Activated CD8-positive, alpha-beta T cell treated with anti-CD3 and anti-CD28 coated beads for 36 hours (primary cell): ENCODE data around the gene MPEG1. TPM values are rescaled to one million over a fixed set of nuclear protein-coding genes. Genes with fewer than 3 reads are reported as not detected.

Experiments
- ATAC-seq: fragments of 200-7000 bp; cut with Tn5 transposase; one replicate; pipeline ENCODE4 v1.10.0; 2021; ENCODE audit warnings: mild to moderate bottlenecking, moderate library complexity
- CTCF ChIA-PET: fragments of 350-600 bp; sonication (Branson Sonifier 250); formaldehyde crosslinking; loops from one replicate; lab custom pipeline; 2021; ENCODE audit warnings: antibody characterized with exemption; lab: Charles Lee
- POLR2A ChIA-PET: fragments of 350-600 bp; sonication (Branson Sonifier 250); formaldehyde crosslinking; loops from one replicate; lab custom pipeline; 2021; ENCODE audit warnings: antibody characterized with exemption; lab: Charles Lee
- DNase-seq: peaks from one replicate; pipeline ENCODE4 v3.0.0-alpha.2; 2020
- H3K27ac Mint-ChIP-seq: one replicate; pipeline ENCODE4 v1.8.0; 2021; ENCODE audit warnings: mild to moderate bottlenecking, mixed read lengths
- H3K27me3 Mint-ChIP-seq: one replicate; pipeline ENCODE4 v1.8.0; 2021; ENCODE audit warnings: mixed read lengths
- H3K36me3 Mint-ChIP-seq: one replicate; pipeline ENCODE4 v1.8.0; 2021; ENCODE audit warnings: low read depth, mixed read lengths
- H3K4me1 Mint-ChIP-seq: one replicate; pipeline ENCODE4 v1.8.0; 2021; ENCODE audit warnings: low read depth, mixed read lengths
- H3K4me3 Mint-ChIP-seq: one replicate; pipeline ENCODE4 v1.8.0; 2021; ENCODE audit warnings: mild to moderate bottlenecking, moderate library complexity, mixed read lengths
- H3K9me3 Mint-ChIP-seq: one replicate; pipeline ENCODE4 v1.8.0; 2021; ENCODE audit warnings: mixed read lengths
- intact Hi-C: fragments of 100-400 bp; cut with micrococcal nuclease; formaldehyde crosslinking; loops from one replicate; pipeline ENCODE4 v1.10.0; 2022
- total RNA-seq, 2 experiments: library from RNA; stranded (reverse); gene quantifications; one replicate each; pipeline ENCODE4 v1.2.3, GENCODE V29; 2021
- TF ChIP-seq, protein P1 (sequence below): fragments of 200-600 bp; IDR thresholded peaks from one replicate; pipeline ENCODE4 v1.8.0; 2022; ENCODE audit warnings: antibody characterized with exemption, mild to moderate bottlenecking

Gene MPEG1
- total RNA-seq, 2 experiments from 2014 or later, result not detected

DNA sequence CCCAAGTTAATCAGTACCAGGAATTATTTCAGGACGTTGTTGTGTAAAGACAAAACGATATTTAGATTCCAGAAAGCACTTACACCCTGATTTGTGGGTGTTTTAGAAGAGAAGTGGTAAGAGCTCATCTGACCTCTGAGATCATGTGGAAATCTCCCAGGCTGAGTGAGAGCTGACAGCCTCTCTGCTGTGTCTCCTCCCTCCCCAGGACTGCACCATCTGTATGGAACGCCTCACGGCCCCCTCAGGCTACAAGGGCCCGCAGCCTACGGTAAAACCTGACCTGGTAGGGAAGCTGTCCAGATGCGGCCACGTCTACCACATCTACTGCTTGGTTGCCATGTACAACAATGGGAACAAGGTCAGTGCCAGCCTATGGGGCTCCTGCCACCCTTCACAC, 20.8 kb downstream of the MPEG1 start:
- intact Hi-C loops, result no loop called here
- ATAC-seq (no peak), DNase-seq (no peak)
- no peak overlapping the region for H3K4me3 Mint-ChIP-seq
- H3K4me1 Mint-ChIP-seq, result peaks cover 2% of the 10 kb centered on the region
- CTCF ChIA-PET, result interaction anchor here (0.9 to 1.5 kb wide), 4 partner anchors 12 to 34 kb away, joined by 3 to 4 read pairs (median 3); partner anchors contain the start of gene DTX4
- H3K36me3 Mint-ChIP-seq, result no peaks in the 10 kb centered on the region
- POLR2A ChIA-PET, result interaction anchor here (1.3 kb wide), 2 partner anchors 10 to 17 kb away, joined by 3 to 7 read pairs; no protein-coding TSS in a partner anchor
- H3K27ac Mint-ChIP-seq, result no peak overlapping the region
- H3K27me3 Mint-ChIP-seq, result peaks cover 2% of the 10 kb centered on the region
- no peaks in the 10 kb centered on the region for H3K9me3 Mint-ChIP-seq
- TF ChIP-seq, protein P1, sequence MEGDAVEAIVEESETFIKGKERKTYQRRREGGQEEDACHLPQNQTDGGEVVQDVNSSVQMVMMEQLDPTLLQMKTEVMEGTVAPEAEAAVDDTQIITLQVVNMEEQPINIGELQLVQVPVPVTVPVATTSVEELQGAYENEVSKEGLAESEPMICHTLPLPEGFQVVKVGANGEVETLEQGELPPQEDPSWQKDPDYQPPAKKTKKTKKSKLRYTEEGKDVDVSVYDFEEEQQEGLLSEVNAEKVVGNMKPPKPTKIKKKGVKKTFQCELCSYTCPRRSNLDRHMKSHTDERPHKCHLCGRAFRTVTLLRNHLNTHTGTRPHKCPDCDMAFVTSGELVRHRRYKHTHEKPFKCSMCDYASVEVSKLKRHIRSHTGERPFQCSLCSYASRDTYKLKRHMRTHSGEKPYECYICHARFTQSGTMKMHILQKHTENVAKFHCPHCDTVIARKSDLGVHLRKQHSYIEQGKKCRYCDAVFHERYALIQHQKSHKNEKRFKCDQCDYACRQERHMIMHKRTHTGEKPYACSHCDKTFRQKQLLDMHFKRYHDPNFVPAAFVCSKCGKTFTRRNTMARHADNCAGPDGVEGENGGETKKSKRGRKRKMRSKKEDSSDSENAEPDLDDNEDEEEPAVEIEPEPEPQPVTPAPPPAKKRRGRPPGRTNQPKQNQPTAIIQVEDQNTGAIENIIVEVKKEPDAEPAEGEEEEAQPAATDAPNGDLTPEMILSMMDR, result no peak

DNA sequence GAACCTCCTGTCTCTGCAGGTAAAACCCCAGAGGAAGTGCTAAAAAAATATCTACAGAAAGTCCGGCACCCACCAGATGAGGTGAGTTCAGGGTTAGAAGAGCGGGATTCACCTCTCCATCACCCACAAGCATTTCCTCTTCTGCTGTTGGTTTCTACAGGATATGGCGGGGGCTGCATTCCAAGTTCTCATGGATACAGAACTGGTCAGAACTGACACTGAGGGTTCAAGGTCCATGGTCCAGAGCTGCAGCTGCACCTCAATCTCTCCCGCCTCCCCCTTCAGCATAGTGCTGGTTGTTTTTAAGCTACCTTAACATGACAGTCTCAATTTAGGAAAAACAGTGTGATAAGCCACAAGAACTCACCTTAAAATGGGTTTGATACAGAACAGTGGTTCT, 21.6 kb downstream of the MPEG1 start:
- Mint-ChIP-seq H3K4me1 (peaks cover 2% of the 10 kb centered on the region), H3K27ac (no peak overlapping the region), H3K4me3 (no peak overlapping the region), H3K9me3 (no peaks in the 10 kb centered on the region), H3K36me3 (no peaks in the 10 kb centered on the region), H3K27me3 (peaks cover 2% of the 10 kb centered on the region)
- intact Hi-C loops, result no loop called here
- DNase-seq, result no peak
- ChIA-PET POLR2A (interaction anchor here (1.3 kb wide), 1 partner anchor 11 kb away, joined by 3 read pairs; no protein-coding TSS in a partner anchor), CTCF (no interaction called here)
- no peak for ATAC-seq
- TF ChIP-seq, protein P1, result no peak

- no peak for ATAC-seq
- intact Hi-C loops, result no loop called here
- CTCF ChIA-PET, result interaction anchor here (1.1 to 11.5 kb wide), 4 partner anchors 16 to 247 kb away, joined by 3 to 180 read pairs (median 6); partner anchors contain the start of gene DTX4
- no peak overlapping the region for H3K27ac Mint-ChIP-seq
- no peak overlapping the region for H3K4me3 Mint-ChIP-seq
- peaks cover 2% of the 10 kb centered on the region for H3K4me1 Mint-ChIP-seq
- H3K27me3 Mint-ChIP-seq, result peaks cover 2% of the 10 kb centered on the region
- TF ChIP-seq, protein P1, result no peak
- no peaks in the 10 kb centered on the region for H3K9me3 Mint-ChIP-seq
- DNase-seq, result no peak
- POLR2A ChIA-PET, result no interaction called here
- H3K36me3 Mint-ChIP-seq, result no peaks in the 10 kb centered on the region
These were observed 22.7 kb downstream of the MPEG1 start for GRCh38 chr11:59189986-59190385.

GRCh38 chr11:59188954-59189353, 23.8 kb downstream of the MPEG1 start:
- CTCF ChIA-PET, result interaction anchor here (1.2 to 11.5 kb wide), 3 partner anchors 15 to 31 kb away, joined by 3 to 180 read pairs (median 8); partner anchors contain the start of gene DTX4
- no peaks in the 10 kb centered on the region for H3K36me3 Mint-ChIP-seq
- no peak overlapping the region for H3K4me3 Mint-ChIP-seq
- intact Hi-C loops, result no loop called here
- TF ChIP-seq, protein P1, result no peak
- peaks cover 2% of the 10 kb centered on the region for H3K4me1 Mint-ChIP-seq
- no peak for DNase-seq
- H3K9me3 Mint-ChIP-seq, result no peaks in the 10 kb centered on the region
- POLR2A ChIA-PET, result no interaction called here
- H3K27ac Mint-ChIP-seq, result no peak overlapping the region
- no peak for ATAC-seq
- H3K27me3 Mint-ChIP-seq, result peaks cover 2% of the 10 kb centered on the region

DNA sequence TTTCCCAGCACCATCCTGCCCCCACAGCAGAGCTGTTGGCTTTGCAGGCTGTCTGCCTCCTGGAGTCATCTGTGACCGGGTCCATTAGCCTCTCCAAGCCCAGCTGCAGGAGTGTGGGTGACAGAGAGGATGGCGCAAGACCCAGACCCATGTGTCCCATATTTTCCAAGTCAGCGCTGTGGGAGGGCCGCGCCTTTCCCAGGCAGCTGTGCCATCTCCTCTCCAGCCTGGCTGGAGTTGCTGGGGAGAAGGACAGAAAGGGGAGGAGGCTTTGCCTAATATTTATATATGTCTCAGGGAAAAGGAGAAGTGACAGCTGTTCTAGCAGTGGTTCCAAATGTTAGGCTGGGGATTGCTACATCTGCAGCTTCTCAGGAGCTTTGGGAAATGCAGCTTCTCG, 25.1 kb downstream of the MPEG1 start:
- ATAC-seq, result no peak

More for the DNA sequence above, 25.1 kb downstream of the MPEG1 start:
- peaks cover 2% of the 10 kb centered on the region for H3K4me1 Mint-ChIP-seq
- H3K36me3 Mint-ChIP-seq, result no peaks in the 10 kb centered on the region
- ChIA-PET POLR2A (interaction anchor here (0.8 kb wide), 1 partner anchor 11 kb away, joined by 5 read pairs; no protein-coding TSS in a partner anchor), CTCF (interaction anchor here (1.4 to 11.5 kb wide), 6 partner anchors 11 to 129 kb away, joined by 3 to 180 read pairs (median 15); partner anchors contain the start of gene DTX4)
- TF ChIP-seq, protein P1, result no peak
- no peaks in the 10 kb centered on the region for H3K9me3 Mint-ChIP-seq
- H3K27ac Mint-ChIP-seq, result no peak overlapping the region
- peaks cover 2% of the 10 kb centered on the region for H3K27me3 Mint-ChIP-seq
- intact Hi-C loops, result no loop called here
- H3K4me3 Mint-ChIP-seq, result no peak overlapping the region
- no peak for DNase-seq
